ENCODE measurements around the gene FAM241A. TPM values are rescaled to one million over a fixed set of nuclear protein-coding genes. Genes with fewer than 3 reads are reported as not detected.
A peak's percentile ranks its signal among the peaks of the same experiment; 100 is the strongest.
"Not testable (repeated sequence)": the region's sequence is repeated elsewhere in the genome, so short reads cannot be mapped to it uniquely, and the experiment has no call there.

The FAM241A gene
- total RNA-seq, 2 experiments from 2014 or later = 1.9 to 2.0 TPM

DNA sequence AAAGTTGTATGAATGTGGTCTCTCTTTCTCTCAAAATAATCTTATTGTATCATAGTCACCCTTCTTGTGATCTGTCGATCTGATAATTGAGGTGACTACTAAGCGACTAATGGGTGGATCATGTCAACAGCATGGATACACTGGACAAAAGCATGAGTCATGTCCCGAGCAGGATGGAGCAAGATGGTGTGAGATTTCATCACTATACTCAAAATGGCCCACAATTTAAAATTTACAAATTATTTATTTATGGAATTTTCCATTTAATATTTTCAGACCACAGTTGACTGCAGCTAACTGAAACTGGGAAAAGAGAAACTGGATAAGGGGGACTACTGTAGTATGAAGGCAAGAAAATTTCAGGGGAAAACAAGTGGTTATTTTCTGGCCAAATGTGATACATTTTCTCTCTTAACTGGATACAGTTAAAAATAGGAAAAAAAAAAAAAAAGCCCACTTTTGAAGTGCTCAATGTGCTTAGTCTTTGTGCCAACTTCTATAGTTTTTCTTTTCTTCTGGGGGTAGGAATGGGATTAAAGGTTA, 25.3 kb downstream of the FAM241A start:
- Mint-ChIP-seq H3K4me3 (no peak overlapping the region), H3K27me3 (no peaks in the 10 kb centered on the region), H3K36me3 (peaks cover 11% of the 10 kb centered on the region), H3K9me3 (peaks cover under 1% of the 10 kb centered on the region), H3K27ac (no peak overlapping the region), H3K4me1 (peaks cover 28% of the 10 kb centered on the region)
- ATAC-seq (ENCODE audit: low read depth) = no peak
- DNase-seq = no peak
- POLR2A ChIA-PET = no interaction called here

DNA sequence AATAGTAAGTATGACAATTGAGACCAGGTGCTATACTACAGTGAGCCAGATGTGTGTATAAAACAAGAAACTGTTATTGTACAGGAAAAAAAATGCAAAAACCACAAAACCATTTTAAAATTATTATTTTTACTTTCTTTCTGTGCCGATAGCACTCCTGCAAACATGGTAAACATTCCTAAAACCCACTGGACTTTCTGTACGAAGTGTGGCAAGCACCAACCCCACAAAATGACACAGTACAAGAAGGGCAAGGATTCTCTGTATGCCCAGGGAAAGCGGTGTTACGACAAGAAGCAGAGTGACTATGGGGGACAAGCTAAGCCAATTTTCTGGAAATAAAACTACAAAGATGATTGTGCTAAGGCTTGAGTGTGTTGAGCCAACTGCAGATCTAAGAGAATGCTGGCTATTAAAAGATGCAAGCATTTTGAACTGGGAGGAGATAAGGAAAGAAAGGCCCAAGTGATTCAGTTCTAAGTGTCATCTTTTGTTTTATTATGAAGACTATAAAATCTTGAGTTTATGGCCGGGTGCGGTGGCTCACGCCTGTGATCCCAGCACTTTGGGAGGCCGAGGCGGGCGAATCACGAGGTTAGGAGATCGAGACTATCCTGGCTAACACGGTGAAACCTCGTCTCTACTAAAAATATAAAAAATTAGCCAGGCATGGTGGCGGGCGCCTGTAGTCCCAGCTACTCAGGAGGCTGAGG, 26.0 kb downstream of the FAM241A start:
- DNase-seq; H3K9me3 Mint-ChIP-seq; H3K27me3 Mint-ChIP-seq; H3K27ac Mint-ChIP-seq; ATAC-seq (ENCODE audit: low read depth); POLR2A ChIA-PET; H3K4me3 Mint-ChIP-seq: not testable (repeated sequence)
- peaks cover 28% of the 10 kb centered on the region for H3K4me1 Mint-ChIP-seq
- peaks cover 12% of the 10 kb centered on the region for H3K36me3 Mint-ChIP-seq

DNA sequence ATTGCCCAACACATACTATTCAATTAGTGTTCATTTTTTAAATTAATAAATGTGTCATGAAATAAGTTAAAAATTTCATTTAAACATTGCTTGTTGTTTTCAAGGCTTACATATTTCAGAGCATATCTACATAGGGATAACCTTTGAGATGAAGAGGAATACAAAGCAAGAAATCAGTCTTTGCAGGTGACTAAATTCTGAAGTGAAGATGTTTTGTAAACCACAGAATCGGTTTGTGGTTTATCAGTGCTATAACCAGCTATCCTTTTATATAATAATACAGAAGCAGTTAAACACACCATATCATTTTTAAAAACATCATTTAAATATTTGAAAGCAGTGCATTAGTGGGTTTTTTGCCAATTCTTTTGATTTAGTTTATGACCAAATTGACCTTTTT, 26.9 kb downstream of the FAM241A start:
- Mint-ChIP-seq H3K9me3 (no peaks in the 10 kb centered on the region), H3K4me3 (no peak overlapping the region), H3K4me1 (peaks cover 34% of the 10 kb centered on the region), H3K27me3 (no peaks in the 10 kb centered on the region), H3K27ac (no peak overlapping the region), H3K36me3 (peaks cover 12% of the 10 kb centered on the region)
- ATAC-seq (ENCODE audit: low read depth) (no peak), DNase-seq (no peak)
- POLR2A ChIA-PET = interaction anchor here (0.7 kb wide), 1 partner anchor 12 kb away, joined by 3 read pairs; no protein-coding TSS in a partner anchor

DNA sequence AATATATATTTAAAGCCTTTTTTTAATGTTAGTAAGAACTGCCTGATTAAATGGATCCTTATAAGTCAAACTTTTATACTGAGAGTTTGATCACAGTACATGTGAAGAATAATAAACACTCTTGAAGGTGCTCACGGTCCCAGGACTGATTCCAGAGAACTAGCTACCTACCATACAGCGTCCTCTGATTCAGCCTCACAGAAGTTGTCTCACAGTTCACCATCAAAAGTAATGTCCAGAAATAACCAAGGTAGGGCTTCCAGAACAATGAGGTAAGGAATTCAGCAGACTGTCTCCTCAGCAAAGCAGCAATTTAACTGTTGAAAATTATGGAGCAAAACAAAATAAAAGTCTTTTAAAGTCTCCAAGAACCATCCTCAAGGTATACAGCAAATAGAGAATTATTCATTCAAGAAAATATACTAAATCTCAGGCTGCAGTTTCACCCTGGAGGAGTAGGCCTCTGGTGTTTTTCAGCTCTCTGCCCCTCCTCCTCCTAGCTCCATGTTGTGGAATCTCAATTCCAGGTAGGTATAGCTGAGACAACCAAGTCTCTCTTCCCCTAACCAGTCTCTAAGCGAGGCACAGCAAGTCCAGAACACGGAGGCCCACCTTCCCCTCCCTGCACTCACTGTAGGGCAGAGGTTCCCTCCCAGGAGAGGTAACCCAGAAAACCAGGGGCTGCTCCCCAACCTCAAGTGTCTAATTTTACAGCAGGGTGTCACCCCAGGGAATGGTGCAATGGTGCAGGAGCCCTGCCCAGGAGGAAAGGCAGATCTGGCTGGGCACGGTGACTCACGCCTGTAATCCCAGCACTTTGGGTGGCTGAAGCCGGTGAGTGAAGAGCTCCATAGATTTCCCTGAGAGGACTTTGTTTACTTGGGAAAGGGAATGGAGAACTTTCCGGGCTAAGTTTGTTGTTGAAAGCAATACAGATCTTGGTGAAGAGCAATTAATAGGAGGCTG, 28.6 kb downstream of the FAM241A start:
- POLR2A ChIA-PET = no interaction called here
- no peaks in the 10 kb centered on the region for H3K9me3 Mint-ChIP-seq
- no peak overlapping the region for H3K4me3 Mint-ChIP-seq
- DNase-seq = no peak
- H3K36me3 Mint-ChIP-seq = peaks cover 17% of the 10 kb centered on the region
- peaks cover 27% of the 10 kb centered on the region for H3K4me1 Mint-ChIP-seq
- no peak for ATAC-seq (ENCODE audit: low read depth)
- no peak overlapping the region for H3K27ac Mint-ChIP-seq
- no peaks in the 10 kb centered on the region for H3K27me3 Mint-ChIP-seq

DNA sequence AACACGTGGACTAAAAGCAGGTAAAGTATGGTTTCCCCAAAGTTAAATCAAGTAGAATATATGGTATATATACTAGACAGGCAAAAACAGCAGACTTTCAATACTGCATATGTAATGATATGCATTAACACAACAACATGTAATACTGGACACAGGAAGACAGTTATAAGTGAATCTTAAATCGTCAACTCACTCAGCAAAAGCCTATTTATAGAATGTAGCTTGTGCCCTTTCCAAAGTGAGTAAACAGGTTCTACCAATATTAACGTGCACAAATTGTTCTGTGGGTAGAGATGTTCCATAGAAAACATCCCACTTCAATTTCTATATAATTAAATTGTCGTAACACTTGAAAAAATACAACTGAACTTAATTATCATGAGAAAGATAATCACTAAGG, 30.6 kb downstream of the FAM241A start:
- no peaks in the 10 kb centered on the region for H3K27me3 Mint-ChIP-seq
- H3K4me1 Mint-ChIP-seq = peaks cover 22% of the 10 kb centered on the region
- H3K9me3 Mint-ChIP-seq = no peaks in the 10 kb centered on the region
- DNase-seq (no peak), ATAC-seq (ENCODE audit: low read depth) (no peak)
- peaks cover 15% of the 10 kb centered on the region for H3K36me3 Mint-ChIP-seq
- H3K27ac Mint-ChIP-seq = no peak overlapping the region
- H3K4me3 Mint-ChIP-seq = no peak overlapping the region
- POLR2A ChIA-PET = no interaction called here

DNA sequence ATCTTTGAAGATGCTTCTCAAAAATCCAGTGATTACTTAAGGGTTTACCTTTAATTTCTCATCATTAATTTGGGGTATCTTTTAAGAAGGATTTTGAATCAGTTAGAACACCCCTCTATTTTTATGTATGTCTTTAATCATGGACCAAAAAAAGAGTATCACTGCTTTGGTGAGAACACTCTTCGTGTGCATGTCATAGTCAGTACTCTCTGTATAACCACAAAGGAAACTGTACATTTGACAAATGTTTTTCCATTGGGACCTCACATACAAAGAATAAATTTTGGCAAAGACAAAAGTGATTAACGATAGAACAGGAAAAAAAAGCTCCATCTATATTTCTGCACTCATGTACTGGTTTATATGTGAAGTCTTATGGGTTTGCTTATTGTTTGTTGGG, 31.3 kb downstream of the FAM241A start:
- ATAC-seq (ENCODE audit: low read depth) = peak; percentile 72
- DNase-seq = no peak
- Mint-ChIP-seq H3K4me1 (peaks cover 23% of the 10 kb centered on the region), H3K9me3 (no peaks in the 10 kb centered on the region), H3K27me3 (no peaks in the 10 kb centered on the region), H3K4me3 (peak overlapping the region; percentile 25), H3K36me3 (peaks cover 17% of the 10 kb centered on the region), H3K27ac (no peak overlapping the region)
- POLR2A ChIA-PET = no interaction called here

DNA sequence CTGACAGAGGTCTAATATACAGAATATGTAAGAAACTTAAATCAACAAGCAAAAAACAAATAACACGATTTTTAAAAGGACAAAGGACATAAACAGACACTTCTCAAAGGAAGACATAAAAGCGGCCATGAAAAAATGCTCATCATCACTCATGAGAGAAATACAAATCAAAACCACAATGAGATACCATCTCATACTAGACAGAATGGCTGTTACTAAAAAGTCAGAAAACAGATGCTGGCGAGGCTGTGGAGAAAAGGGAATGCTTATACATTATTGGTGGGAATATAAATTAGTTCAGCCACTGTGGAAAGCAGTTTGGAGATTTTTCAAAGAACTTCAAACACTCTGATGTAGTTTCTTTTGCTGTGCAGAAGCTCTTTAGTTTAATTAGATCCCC, 33.5 kb downstream of the FAM241A start:
- Mint-ChIP-seq H3K4me1 (peaks cover 39% of the 10 kb centered on the region), H3K36me3 (peaks cover 21% of the 10 kb centered on the region)
- POLR2A ChIA-PET; ATAC-seq (ENCODE audit: low read depth); H3K4me3 Mint-ChIP-seq; H3K27me3 Mint-ChIP-seq; H3K9me3 Mint-ChIP-seq; H3K27ac Mint-ChIP-seq; DNase-seq: not testable (repeated sequence)

DNA sequence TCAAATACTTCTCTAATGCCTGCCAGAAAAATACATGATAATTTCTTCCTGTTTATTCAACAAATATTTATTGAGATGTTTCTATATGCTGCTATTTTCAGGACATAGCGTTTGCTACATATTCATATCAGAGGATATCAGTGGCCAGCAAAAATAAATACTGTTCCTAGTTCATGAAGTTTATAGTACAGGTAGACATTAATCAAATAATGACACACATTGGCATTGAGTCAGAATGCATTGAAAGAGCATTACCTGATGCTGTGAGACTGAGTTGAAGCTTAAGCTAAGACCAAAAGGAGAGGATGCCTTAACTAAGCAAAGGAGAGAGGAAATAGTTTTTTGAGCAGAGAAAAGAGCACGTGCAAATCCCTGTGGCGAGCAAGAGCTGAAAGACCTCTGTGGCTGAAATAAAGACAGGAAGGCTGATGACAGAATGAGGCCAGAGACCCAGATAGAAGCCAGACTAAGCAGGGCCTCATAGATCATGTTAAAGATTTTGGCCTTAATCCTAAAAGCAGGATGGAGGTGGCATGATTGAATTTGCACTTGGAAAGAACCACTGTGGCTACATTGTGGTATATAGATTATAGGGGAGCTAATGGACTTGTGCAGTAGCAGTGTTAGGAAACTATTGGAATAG, 36.2 kb downstream of the FAM241A start:
- Mint-ChIP-seq H3K36me3 (peaks cover 12% of the 10 kb centered on the region), H3K9me3 (no peaks in the 10 kb centered on the region), H3K27me3 (no peaks in the 10 kb centered on the region), H3K4me1 (peaks cover 39% of the 10 kb centered on the region), H3K27ac (peak overlapping the region; percentile 18), H3K4me3 (no peak overlapping the region)
- POLR2A ChIA-PET = no interaction called here
- ATAC-seq (ENCODE audit: low read depth) = no peak
- DNase-seq = no peak

DNA sequence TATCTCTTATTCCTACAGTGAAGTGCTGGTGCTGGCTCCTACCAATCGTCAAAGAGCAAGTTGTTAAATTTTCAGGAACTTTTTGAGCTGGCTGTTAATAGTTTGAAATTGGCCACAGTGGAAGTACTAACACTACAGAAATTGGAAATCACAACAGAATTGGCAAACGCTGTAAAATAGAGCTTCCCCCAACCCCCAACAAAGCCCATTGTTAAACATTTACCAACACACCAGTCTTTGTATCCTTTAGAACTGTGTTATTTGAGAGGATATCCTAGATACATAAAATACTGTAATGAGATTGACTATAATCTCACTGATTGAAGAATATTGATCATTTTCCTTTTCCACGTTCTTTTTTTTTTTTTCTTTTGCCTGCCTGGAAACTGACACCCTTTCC, 37.4 kb downstream of the FAM241A start:
- ATAC-seq (ENCODE audit: low read depth) = no peak
- Mint-ChIP-seq H3K4me3 (peak overlapping the region; percentile 24), H3K36me3 (peaks cover 12% of the 10 kb centered on the region), H3K9me3 (no peaks in the 10 kb centered on the region), H3K27me3 (no peaks in the 10 kb centered on the region), H3K27ac (no peak overlapping the region), H3K4me1 (peaks cover 33% of the 10 kb centered on the region)
- POLR2A ChIA-PET = no interaction called here
- DNase-seq = no peak

DNA sequence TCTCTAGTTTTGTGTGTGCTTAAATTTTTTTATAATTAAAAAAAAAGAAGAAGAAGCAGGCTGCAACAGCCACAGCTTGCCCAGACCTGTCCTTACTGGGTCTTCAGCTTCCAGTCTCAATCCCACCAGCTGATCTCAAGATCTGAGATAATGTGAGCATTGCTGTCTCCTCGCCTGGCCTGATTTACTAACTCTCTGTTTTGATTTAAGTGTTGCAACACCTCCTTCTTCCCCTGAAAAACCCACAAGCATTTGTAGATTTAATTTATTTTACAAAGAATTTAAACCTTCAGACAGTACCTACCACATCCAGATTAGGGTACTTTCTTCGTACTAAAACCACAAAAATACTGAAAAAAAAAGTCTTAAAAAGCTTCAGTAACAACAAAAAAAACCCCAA, 38.0 kb downstream of the FAM241A start:
- no peaks in the 10 kb centered on the region for H3K27me3 Mint-ChIP-seq
- ATAC-seq (ENCODE audit: low read depth) (peak; percentile 83), DNase-seq (no peak)
- H3K36me3 Mint-ChIP-seq = peaks cover 12% of the 10 kb centered on the region
- POLR2A ChIA-PET = interaction anchor here (1.0 to 1.3 kb wide), 2 partner anchors 11 to 64 kb away, joined by 3 to 5 read pairs; no protein-coding TSS in a partner anchor
- H3K9me3 Mint-ChIP-seq = no peaks in the 10 kb centered on the region
- H3K4me3 Mint-ChIP-seq = peak overlapping the region; percentile 50
- peak overlapping the region; percentile 35 for H3K27ac Mint-ChIP-seq
- H3K4me1 Mint-ChIP-seq = peaks cover 35% of the 10 kb centered on the region

DNA sequence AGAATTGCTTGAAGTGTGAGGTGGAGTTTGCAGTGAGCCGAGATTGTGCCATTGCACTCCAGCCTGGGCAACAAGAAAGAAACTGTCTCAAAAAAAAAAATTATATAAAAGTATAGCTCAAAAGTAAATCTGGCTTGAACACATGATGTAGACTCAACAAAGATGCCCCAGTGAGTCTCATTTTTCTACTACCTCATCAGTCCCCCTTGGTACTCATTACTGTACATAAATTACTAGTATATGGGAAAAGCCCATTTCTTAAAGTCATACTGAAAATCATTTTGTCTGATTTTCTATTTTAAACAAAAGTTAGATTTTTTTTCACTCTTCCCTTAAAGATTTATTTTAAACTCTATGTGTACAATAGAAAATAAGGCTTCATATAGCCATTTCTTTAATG, 39.2 kb downstream of the FAM241A start:
- no peak overlapping the region for H3K4me3 Mint-ChIP-seq
- H3K9me3 Mint-ChIP-seq = no peaks in the 10 kb centered on the region
- no peak for DNase-seq
- no peak for ATAC-seq (ENCODE audit: low read depth)
- POLR2A ChIA-PET = interaction anchor here (1.3 kb wide), 1 partner anchor 12 kb away, joined by 3 read pairs; no protein-coding TSS in a partner anchor
- H3K27ac Mint-ChIP-seq = no peak overlapping the region
- H3K27me3 Mint-ChIP-seq = no peaks in the 10 kb centered on the region
- peaks cover 31% of the 10 kb centered on the region for H3K4me1 Mint-ChIP-seq
- peaks cover 8% of the 10 kb centered on the region for H3K36me3 Mint-ChIP-seq

DNA sequence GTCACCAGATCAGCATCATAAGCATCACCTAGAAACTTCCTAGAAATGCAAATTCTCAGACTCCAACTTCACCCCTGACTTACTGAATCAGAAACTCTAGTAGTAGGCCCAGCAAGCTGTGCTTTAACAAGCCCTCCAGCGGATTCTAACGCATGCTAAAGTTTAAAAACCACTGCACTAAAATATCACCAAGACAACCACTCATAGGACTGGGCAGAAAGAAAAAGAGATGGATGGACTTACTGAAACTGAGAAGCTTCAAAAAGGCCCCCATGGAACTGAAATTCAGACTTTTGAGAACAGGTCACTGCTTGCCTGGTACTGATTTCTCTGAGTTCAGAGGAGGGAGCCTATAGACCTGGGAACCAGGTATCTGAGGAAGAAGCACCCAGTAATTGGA, 40.1 kb downstream of the FAM241A start:
- Mint-ChIP-seq H3K36me3 (peaks cover 11% of the 10 kb centered on the region), H3K4me3 (no peak overlapping the region), H3K27me3 (no peaks in the 10 kb centered on the region), H3K4me1 (peaks cover 33% of the 10 kb centered on the region), H3K27ac (no peak overlapping the region), H3K9me3 (no peaks in the 10 kb centered on the region)
- POLR2A ChIA-PET = no interaction called here
- ATAC-seq (ENCODE audit: low read depth) (no peak), DNase-seq (no peak)
